NB4 (cell line): ENCODE data around the gene THBS3.
"Not testable (repeated sequence)": the region's sequence is repeated elsewhere in the genome, so short reads cannot be mapped to it uniquely, and the experiment has no call there.

Source experiments
- CTCF ChIP-seq: IDR thresholded peaks from one replicate; pipeline ENCODE4 v1.5.1; 2012; ENCODE audit warnings: low read depth, low read length
- MAX ChIP-seq: IDR thresholded peaks from 2 replicates; pipeline ENCODE4 v1.6.1; 2011; ENCODE audit warnings: low read depth, low read length
- MYC ChIP-seq: IDR thresholded peaks from 2 replicates; pipeline ENCODE4 v1.6.1; 2011; ENCODE audit warnings: low read depth, low read length
- POLR2A ChIP-seq: IDR thresholded peaks from 2 replicates; pipeline ENCODE4 v1.6.1; 2011; ENCODE audit warnings: mild to moderate bottlenecking; ENCODE audit not compliant: insufficient read length; ENCODE audit errors: extremely low read depth

DNA sequence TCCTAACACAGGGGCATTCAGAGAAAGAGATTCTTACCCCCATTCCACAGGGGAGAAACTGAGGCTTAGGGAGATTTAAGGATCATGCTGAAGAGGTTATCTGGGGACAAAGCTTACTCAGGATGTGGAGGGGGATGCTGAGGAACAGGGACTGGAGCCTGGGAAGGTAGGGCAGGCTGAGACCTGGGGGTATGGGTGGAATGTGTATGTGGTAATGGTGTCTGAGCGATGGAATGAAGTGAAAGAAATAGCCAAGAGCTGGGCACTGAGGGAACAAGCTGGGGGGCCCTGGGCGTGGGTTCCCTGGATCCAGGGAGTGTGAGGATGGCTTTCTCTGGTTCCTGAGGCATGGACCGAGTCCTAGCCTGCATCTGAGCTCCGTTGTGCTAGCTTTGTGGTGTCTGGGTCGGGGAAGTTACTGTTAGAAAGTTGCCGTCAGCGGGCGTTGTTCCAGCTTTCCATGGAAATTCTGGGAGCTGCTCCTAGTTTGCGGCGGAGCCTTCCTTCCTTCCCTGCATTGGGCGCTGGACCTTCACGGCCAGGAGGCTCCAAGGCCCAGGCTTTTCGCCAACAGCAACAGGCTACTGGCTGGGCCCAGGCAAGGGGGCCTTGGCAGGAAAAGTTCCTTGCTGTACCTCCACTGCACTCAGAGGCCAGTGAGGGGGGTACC lies 3.8 kb upstream of the THBS3 start:
- not testable (repeated sequence) for TF ChIP-seq CTCF, POLR2A, MAX, MYC
